ENCODE measurements around the gene ADAP1.

DNA sequence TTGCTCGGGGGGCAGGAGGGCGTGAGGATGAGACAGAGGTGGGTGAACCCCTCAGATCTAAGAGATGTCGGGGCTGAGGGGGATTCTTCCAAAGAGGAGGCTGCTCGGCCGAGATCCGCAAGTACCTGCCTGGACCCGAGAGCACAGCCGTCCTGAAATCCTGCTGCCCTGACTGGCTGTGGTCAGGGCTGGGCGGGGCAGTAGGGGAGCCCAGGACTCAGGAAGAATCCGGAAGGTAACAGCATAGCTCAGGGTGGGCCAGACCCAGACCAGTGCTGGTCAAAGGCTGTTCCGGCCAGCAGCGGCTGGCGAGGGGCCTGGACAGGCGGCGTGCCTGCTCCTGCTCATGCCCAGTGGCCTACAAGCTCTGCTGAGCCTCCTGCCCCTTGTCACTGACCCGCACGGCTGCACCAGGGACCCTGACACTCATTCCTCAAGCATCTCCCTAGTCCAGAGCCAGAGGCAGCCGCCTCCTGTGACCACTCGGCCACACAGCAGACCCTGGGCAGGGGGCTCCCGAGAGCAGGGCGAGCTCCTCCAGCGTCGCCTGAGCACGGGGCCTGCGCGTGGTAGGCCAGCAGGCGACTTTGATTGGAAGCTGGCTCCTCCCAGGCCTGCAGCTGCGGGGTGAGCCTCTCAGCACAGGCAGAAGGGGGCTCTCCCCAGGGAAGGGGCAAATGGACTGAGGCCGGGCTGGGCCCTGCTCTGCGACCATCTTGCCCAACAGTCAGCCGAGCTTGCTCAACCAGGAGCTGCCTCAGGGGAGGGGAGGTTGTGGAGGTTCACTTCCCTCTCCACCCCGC, 3.1 kb upstream of the ADAP1 start:
- no peak for TF ChIP-seq GABPA (IDR thresholded peaks at IDR 0.05; ENCODE audit: low read depth)
- no peak for TF ChIP-seq CTCF (IDR thresholded peaks at IDR 0.05; ENCODE audit: insufficient read depth, low read length)
- no peak for TF ChIP-seq REST (IDR thresholded peaks at IDR 0.05; ENCODE audit: insufficient replicate concordance, low read depth)
- TF ChIP-seq POLR2AphosphoS5 (IDR thresholded peaks at IDR 0.05; ENCODE audit: low read depth), result 0 out of 2 replicates have a peak, but pooled peaks have one; percentile 39
- TF ChIP-seq SPI1 (IDR thresholded peaks at IDR 0.05; ENCODE audit: borderline replicate concordance, low read depth), result peak; percentile 73; the same call in 1 of the 2 replicates
